Sigmoid colon (tissue), 7 donors: ENCODE measurements around the gene TRAF3. TPM values are rescaled to one million over a fixed set of nuclear protein-coding genes. Genes with fewer than 3 reads are reported as not detected.
"Not testable (repeated sequence)": the region's sequence is repeated elsewhere in the genome, so short reads cannot be mapped to it uniquely, and the experiment has no call there.

Experiments used
- DNase-seq: peaks from one replicate; pipeline ENCODE4 v3.0.0-alpha.2; 2019
- H3K27ac ChIP-seq, 4 donors: fragments of 200-600 bp; sonication (generic); one replicate each; pipeline ENCODE4 v1.5.1; 2016 to 2019; ENCODE audit warnings: mild to moderate bottlenecking in 1 of 4
- H3K27me3 ChIP-seq, 3 donors: fragments of 200-600 bp; sonication (generic); one replicate each; pipeline ENCODE4 v1.5.1; 2019; ENCODE audit warnings: mild to moderate bottlenecking in 1 of 3
- H3K36me3 ChIP-seq, 4 donors: fragments of 200-600 bp; sonication (generic); one replicate each; pipeline ENCODE4 v1.5.1; 2016 to 2019
- H3K4me1 ChIP-seq, 4 donors: fragments of 200-600 bp; sonication (generic); one replicate each; pipeline ENCODE4 v1.5.1; 2017 to 2019
- H3K4me3 ChIP-seq, 4 donors: fragments of 200-600 bp; sonication (generic); one replicate each; pipeline ENCODE4 v1.5.1; 2017 to 2019; ENCODE audit warnings: mild to moderate bottlenecking in 2 of 4, moderate library complexity in 1 of 4
- H3K9me3 ChIP-seq, 4 donors: fragments of 200-600 bp in 3 of 4; sonication (generic) in 3 of 4; one replicate each; pipeline versions ENCODE4 v1.5.1 to v1.6.1; 2013 to 2019
- EP300 ChIP-seq, 4 donors: sonication (generic); formaldehyde crosslinking; IDR thresholded peaks; one replicate each; pipeline ENCODE4 v1.6.1; 2017; ENCODE audit warnings: antibody characterized with exemption in 4 of 4
- POLR2A ChIP-seq, 2 donors: fragments of 450-650 bp; IDR thresholded peaks; one replicate each; pipeline ENCODE4 v1.6.1; 2016; ENCODE audit warnings: antibody characterized with exemption in 2 of 2, mild to moderate bottlenecking in 2 of 2, moderate library complexity in 2 of 2
- POLR2AphosphoS5 ChIP-seq, 4 donors: sonication (generic); formaldehyde crosslinking; IDR thresholded peaks; one replicate each; pipeline ENCODE4 v1.6.1; 2017; ENCODE audit warnings: antibody characterized with exemption in 4 of 4
- WGBS, 2 donors: extraction: QIAGEN DNeasy Blood & Tissue Kit; methylation state at CpG; one replicate each; pipeline ENCODE4 v1.1.7; 2013; 5-methylcytosine and 5-hydroxymethylcytosine counted together
- intact Hi-C: fragments of 100-400 bp; cut with DNase I; formaldehyde crosslinking; loops from one replicate; pipeline ENCODE4 v1.15.1; 2023
- polyA plus RNA-seq, 3 donors: library from polyadenylated mRNA; stranded (reverse); fragments of 200-250 nt; gene quantifications; one replicate each; pipeline ENCODE4 v1.2.3, GENCODE V29; 2013
- total RNA-seq, 4 donors: library from RNA; depleted of rRNA; stranded (reverse); fragments of >200 nt; gene quantifications; one replicate each; pipeline ENCODE4 v1.1.0, GENCODE V29; 2016
- TF ChIP-seq, protein P1 (sequence below), 4 experiments: fragments of 450-650 bp in 3 of 4; fragments of 200-600 bp in 1 of 4; IDR thresholded peaks; one replicate each; pipeline ENCODE4 v1.5.1; 2016 to 2019; ENCODE audit warnings: antibody characterized with exemption in 4 of 4, mild to moderate bottlenecking in 3 of 4, moderate library complexity in 2 of 4
- donor health status: healthy with polysubstance abuse.
- donor health status: Bipolar disorder and iron deficiency.
- donor health status: healthy.

The TRAF3 gene
- total and polyA plus RNA-seq, 7 donors = 9.5 to 18.6 (median 12.3) TPM

- no peaks in the 10 kb centered on the region for H3K27me3 ChIP-seq
- no peak overlapping the region for H3K4me3 ChIP-seq
- no peaks in the 10 kb centered on the region for H3K9me3 ChIP-seq
- intact Hi-C loops = no loop called here
- 88 to 93% methylated on average over 10 of the region's 10 CpGs for WGBS, 2 donors
- DNase-seq = no peak
- H3K36me3 ChIP-seq = no peaks in the 10 kb centered on the region
- no peak overlapping the region for H3K27ac ChIP-seq
- no peaks in the 10 kb centered on the region for H3K4me1 ChIP-seq
- TF ChIP-seq, protein P1, sequence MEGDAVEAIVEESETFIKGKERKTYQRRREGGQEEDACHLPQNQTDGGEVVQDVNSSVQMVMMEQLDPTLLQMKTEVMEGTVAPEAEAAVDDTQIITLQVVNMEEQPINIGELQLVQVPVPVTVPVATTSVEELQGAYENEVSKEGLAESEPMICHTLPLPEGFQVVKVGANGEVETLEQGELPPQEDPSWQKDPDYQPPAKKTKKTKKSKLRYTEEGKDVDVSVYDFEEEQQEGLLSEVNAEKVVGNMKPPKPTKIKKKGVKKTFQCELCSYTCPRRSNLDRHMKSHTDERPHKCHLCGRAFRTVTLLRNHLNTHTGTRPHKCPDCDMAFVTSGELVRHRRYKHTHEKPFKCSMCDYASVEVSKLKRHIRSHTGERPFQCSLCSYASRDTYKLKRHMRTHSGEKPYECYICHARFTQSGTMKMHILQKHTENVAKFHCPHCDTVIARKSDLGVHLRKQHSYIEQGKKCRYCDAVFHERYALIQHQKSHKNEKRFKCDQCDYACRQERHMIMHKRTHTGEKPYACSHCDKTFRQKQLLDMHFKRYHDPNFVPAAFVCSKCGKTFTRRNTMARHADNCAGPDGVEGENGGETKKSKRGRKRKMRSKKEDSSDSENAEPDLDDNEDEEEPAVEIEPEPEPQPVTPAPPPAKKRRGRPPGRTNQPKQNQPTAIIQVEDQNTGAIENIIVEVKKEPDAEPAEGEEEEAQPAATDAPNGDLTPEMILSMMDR (IDR thresholded peaks at IDR 0.05) = no peak
- TF ChIP-seq POLR2AphosphoS5 (IDR thresholded peaks at IDR 0.05) = no peak
- no peak for TF ChIP-seq EP300 (IDR thresholded peaks at IDR 0.05)
- no peak for TF ChIP-seq POLR2A (IDR thresholded peaks at IDR 0.05)
These were observed 45.1 kb downstream of the TRAF3 start for GRCh38 chr14:102822311-102822863.

DNA sequence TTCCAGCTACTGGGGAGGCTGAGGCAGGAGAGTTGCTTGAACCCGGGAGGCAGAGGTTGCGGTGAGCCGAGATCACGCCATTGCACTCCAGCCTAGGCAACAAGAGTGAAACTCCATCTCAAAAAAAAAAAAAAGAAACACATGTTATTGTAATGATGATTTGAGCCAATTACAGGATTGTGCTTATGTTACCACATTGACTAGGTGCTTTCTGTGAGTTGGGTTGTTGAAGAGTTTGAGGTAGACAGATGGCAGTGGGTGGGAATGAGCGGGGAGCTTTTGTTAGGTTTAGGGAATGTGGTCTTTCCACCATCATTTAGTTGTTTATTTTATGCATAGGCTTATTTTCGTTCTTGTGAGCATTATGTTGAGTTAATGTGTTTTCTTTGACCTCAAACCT, 45.6 kb downstream of the TRAF3 start:
- H3K27ac ChIP-seq, H3K27me3 ChIP-seq, H3K36me3 ChIP-seq, DNase-seq, H3K4me1 ChIP-seq, H3K4me3 ChIP-seq, H3K9me3 ChIP-seq, intact Hi-C loops: not testable (repeated sequence)
- 91 to 94% methylated on average over 6 of the region's 6 CpGs for WGBS, 2 donors

- TF ChIP-seq EP300 (IDR thresholded peaks at IDR 0.05) = no peak
- no peak for TF ChIP-seq POLR2A (IDR thresholded peaks at IDR 0.05)
- no peak for TF ChIP-seq POLR2AphosphoS5 (IDR thresholded peaks at IDR 0.05)
- TF ChIP-seq, protein P1 (IDR thresholded peaks at IDR 0.05) = no peak
- Histone ChIP-seq H3K27me3 (no peaks in the 10 kb centered on the region), H3K27ac (no peak overlapping the region), H3K9me3 (no peaks in the 10 kb centered on the region), H3K4me3 (no peak overlapping the region), H3K36me3 (no peaks in the 10 kb centered on the region), H3K4me1 (peaks cover 0 to under 1% (median under 1%) of the 10 kb centered on the region in 4 donors)
- intact Hi-C loops = no loop called here
- no peak for DNase-seq
- WGBS, 2 donors = 93% methylated on average over 5 of the region's 5 CpGs
These were observed 46.3 kb downstream of the TRAF3 start for GRCh38 chr14:102823546-102823945.

DNA sequence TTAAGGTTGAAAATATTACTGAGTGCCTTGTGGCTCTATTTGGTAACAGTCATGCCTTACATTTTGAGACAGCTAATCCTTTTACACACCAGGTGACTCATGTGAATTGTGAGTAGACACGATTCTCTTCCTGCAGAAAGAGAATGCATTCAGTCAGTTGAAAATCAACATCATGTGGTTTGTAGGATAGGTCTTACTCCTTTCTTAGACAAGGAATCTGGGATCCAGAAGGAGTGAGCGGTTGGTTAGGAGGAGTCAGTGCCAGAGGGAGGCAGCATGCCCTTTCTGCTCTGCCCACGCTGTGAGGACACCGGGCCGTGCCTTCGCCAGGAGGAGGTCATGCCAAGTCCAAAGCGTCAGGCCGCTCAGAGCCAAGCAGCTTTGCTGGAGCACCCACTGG, 47.6 kb downstream of the TRAF3 start:
- Histone ChIP-seq H3K27me3 (no peaks in the 10 kb centered on the region), H3K4me1 (peaks cover 0 to 12% (median 8%) of the 10 kb centered on the region in 4 donors), H3K9me3 (no peaks in the 10 kb centered on the region), H3K27ac (no peak overlapping the region), H3K36me3 (no peaks in the 10 kb centered on the region), H3K4me3 (no peak overlapping the region)
- 92 to 94% methylated on average over 8 of the region's 8 CpGs for WGBS, 2 donors
- no peak for DNase-seq
- TF ChIP-seq, protein P1 (IDR thresholded peaks at IDR 0.05) = no peak
- TF ChIP-seq EP300 (IDR thresholded peaks at IDR 0.05) = no peak
- no peak for TF ChIP-seq POLR2AphosphoS5 (IDR thresholded peaks at IDR 0.05)
- TF ChIP-seq POLR2A (IDR thresholded peaks at IDR 0.05) = no peak
- intact Hi-C loops = no loop called here

- Histone ChIP-seq H3K36me3 (no peaks in the 10 kb centered on the region), H3K27ac (no peak overlapping the region), H3K27me3 (no peaks in the 10 kb centered on the region), H3K9me3 (no peaks in the 10 kb centered on the region), H3K4me3 (no peak overlapping the region), H3K4me1 (peaks cover 0 to 12% (median 8%) of the 10 kb centered on the region in 4 donors)
- DNase-seq = no peak
- TF ChIP-seq EP300 (IDR thresholded peaks at IDR 0.05) (no peak), POLR2AphosphoS5 (IDR thresholded peaks at IDR 0.05) (no peak), POLR2A (IDR thresholded peaks at IDR 0.05) (no peak)
- WGBS, 2 donors = 88 to 95% methylated on average over 22 of the region's 22 CpGs
- intact Hi-C loops = no loop called here
These were observed 48.3 kb downstream of the TRAF3 start for GRCh38 chr14:102825307-102826095.
